ENCODE results near the gene LRMDA.

The LRMDA gene

DNA sequence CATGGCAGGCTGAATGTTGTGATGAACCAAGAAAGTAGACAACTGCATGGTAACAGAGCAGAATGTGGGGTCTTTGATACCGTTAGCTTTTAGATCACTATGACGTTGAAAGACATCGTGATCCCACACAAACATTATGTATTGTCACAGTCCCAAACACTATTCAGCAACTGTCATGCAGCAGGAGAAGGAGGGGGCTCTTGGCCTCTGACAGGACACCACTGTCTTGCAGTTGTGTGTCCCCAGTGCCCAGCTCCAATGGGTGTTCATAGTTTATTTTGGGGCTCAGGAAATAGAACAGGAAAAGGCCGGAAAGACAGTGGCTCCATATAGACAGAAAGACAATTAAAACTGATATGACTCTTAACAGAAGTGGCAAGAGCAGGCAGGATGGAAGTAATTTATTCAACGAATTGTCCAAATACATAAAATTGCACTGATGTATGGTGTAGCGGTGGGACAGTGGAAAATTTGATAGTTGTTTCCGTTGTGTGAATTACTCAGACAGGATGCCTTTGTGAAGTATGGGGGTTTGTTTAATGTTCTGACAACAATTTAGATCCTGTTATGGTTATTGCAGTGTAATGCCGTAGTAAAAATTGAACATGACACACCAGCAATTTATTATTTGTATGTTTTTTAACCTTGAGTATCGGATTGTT lies 292.0 kb downstream of the LRMDA start:
- H3K4me3 ChIP-seq (ENCODE audit: low read length), result no peak overlapping the region
- no peak overlapping the region for H3K9ac ChIP-seq (ENCODE audit: low read depth, low read length)

DNA sequence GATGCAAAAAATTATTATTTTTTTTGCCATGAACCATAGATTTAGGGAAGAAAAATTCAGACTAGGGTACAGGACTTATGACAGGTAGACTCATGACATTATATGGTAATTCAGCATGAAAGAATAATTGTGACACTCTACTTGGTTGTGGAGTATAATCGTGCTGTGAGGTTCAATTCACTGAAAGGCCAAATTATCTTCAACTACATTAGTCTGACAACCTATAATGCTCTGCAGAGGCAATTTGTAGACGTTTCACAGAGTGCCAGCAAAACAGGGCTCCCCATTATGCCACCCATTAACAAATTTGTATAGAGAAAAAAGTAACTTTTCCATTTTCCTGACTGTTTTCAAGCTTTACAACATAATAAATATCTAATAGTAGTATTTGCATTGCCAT lies 292.6 kb downstream of the LRMDA start:
- Histone ChIP-seq H3K4me1 (ENCODE audit: insufficient read depth, low read length) (no peaks in the 10 kb centered on the region), H3K9me3 (ENCODE audit: insufficient read depth, low read depth, low read length) (no peaks in the 10 kb centered on the region), H3K27ac (ENCODE audit: low read depth, low read length) (no peak overlapping the region), H3K9ac (ENCODE audit: low read depth, low read length) (no peak overlapping the region), H3K27me3 (ENCODE audit: insufficient read depth, low read length) (no peaks in the 10 kb centered on the region), H3K4me3 (ENCODE audit: low read length) (no peak overlapping the region), H3K36me3 (ENCODE audit: insufficient read depth, low read length) (no peaks in the 10 kb centered on the region)
- 89% methylated on average over 2 of the region's 2 CpGs for WGBS

More for the DNA sequence above, 292.0 kb downstream of the LRMDA start:
- no peaks in the 10 kb centered on the region for H3K4me1 ChIP-seq (ENCODE audit: insufficient read depth, low read length)
- H3K27ac ChIP-seq (ENCODE audit: low read depth, low read length), result no peak overlapping the region
- H3K36me3 ChIP-seq (ENCODE audit: insufficient read depth, low read length), result no peaks in the 10 kb centered on the region
- no peaks in the 10 kb centered on the region for H3K27me3 ChIP-seq (ENCODE audit: insufficient read depth, low read length)
- 95% methylated on average over 7 of the region's 9 CpGs for WGBS
- H3K9me3 ChIP-seq (ENCODE audit: insufficient read depth, low read depth, low read length), result no peaks in the 10 kb centered on the region

DNA sequence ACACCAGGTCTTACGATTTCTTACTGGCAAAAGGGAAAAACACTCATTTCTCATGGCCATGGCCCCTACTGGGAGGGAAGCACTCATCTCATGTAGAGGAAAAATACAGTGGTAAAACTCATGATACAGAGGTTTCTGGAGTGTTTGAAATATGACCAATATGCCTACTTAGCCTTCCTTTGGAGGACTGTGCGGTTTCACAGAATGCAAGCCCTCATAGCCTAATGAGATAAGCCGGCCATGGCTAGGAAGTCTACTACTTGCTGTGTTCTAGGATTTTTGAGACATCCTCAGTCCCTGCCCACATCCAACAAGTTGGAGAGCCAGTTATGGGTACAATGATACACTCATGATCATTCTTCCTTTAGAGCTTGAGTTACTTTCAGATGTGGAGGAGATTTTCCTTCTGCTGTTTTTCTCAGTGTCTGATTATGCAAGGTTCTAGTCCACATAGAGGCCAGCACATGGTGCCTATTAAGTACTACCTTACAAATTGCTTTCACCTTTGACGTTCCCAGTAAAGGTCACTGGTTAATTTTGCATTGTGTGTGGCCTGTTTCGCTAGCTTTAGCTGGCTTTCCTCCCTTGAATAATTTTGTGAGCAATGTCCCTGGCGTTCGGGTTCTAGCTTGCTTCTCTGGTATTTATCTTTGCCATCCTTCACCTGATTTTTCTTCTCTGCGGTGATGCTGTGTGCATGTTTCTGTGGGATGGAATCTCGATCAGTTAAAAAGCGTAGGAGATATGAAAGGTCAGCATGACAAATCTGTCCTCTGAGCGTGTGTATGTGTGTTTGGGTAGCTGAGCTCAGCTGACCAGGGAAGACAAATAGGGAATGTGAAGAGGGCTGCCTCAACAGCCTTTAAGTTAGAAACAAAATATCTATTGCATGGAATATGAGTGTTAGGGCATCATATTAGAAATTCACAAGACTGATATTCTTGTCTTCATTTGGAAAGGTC lies 295.4 kb downstream of the LRMDA start:
- Histone ChIP-seq H3K27me3 (ENCODE audit: insufficient read depth, low read length) (no peaks in the 10 kb centered on the region), H3K9ac (ENCODE audit: low read depth, low read length) (no peak overlapping the region), H3K4me3 (ENCODE audit: low read length) (no peak overlapping the region), H3K36me3 (ENCODE audit: insufficient read depth, low read length) (no peaks in the 10 kb centered on the region), H3K27ac (ENCODE audit: low read depth, low read length) (no peak overlapping the region), H3K9me3 (ENCODE audit: insufficient read depth, low read depth, low read length) (no peaks in the 10 kb centered on the region), H3K4me1 (ENCODE audit: insufficient read depth, low read length) (no peaks in the 10 kb centered on the region)
- WGBS, result 94% methylated on average over 11 of the region's 11 CpGs

DNA sequence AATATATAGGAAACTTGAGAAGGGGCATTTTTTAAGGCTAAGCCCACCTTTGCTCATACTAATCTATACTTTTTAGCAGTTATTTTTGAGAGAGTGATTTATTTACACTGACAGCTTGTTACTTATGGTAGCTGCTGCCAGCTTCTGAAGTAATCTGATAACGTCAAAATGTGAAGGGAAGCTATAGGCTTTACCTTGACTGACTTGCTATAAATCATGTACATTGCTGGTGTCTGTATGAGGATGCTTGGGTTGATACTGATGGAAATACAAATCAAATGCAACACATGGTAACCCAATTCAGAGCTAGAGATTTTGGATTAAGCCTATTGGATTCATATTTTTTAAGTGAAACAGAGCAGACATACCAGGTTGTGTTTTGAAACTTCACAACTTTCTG lies 299.4 kb downstream of the LRMDA start:
- no peaks in the 10 kb centered on the region for H3K4me1 ChIP-seq (ENCODE audit: insufficient read depth, low read length)
- H3K9ac ChIP-seq (ENCODE audit: low read depth, low read length), result no peak overlapping the region
- no peak overlapping the region for H3K4me3 ChIP-seq (ENCODE audit: low read length)
- no peak overlapping the region for H3K27ac ChIP-seq (ENCODE audit: low read depth, low read length)
- WGBS, result 93% methylated on average over 1 of the region's 1 CpG
- H3K9me3 ChIP-seq (ENCODE audit: insufficient read depth, low read depth, low read length), result no peaks in the 10 kb centered on the region
- H3K27me3 ChIP-seq (ENCODE audit: insufficient read depth, low read length), result no peaks in the 10 kb centered on the region
- no peaks in the 10 kb centered on the region for H3K36me3 ChIP-seq (ENCODE audit: insufficient read depth, low read length)

DNA sequence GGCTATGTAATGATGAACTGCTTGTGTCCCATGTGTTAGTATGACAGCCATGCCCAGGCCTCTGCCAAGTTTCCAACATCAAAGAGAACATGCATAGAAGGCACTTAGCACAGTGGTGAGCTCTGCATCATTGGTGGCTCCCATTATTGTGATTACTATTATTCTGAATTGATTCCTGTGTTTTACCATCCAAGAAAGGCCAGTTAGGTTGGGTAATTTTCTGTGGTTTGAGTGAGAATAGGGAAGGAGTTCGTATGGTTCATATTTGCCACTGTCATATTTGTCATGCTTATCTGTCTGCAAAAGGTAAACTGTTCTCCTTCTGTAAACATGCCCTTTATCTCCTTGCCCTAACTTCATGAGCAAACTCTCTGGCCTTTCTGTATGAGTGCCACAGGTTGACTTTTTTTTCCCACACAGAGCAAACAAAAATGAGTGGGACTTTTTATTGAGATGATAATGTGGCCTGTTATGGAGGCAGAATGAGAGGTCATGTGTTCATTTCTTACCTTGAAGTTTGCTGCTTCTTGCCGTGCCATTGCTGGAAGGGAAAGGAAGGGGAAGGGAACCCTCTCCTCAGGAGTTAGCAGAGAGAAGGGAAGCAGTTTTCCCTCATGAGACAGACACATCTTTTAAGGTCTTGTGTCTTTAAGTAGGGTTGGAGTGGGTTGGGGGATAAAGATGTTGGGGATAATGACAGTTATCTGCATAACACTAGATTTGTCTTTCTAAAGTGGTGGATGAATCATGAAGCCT lies 301.9 kb downstream of the LRMDA start:
- no peaks in the 10 kb centered on the region for H3K36me3 ChIP-seq (ENCODE audit: insufficient read depth, low read length)
- H3K27ac ChIP-seq (ENCODE audit: low read depth, low read length), result no peak overlapping the region
- H3K4me1 ChIP-seq (ENCODE audit: insufficient read depth, low read length), result no peaks in the 10 kb centered on the region
- H3K4me3 ChIP-seq (ENCODE audit: low read length), result no peak overlapping the region
- H3K9ac ChIP-seq (ENCODE audit: low read depth, low read length), result no peak overlapping the region
- WGBS, result 93% methylated on average over 2 of the region's 2 CpGs
- no peaks in the 10 kb centered on the region for H3K9me3 ChIP-seq (ENCODE audit: insufficient read depth, low read depth, low read length)
- no peaks in the 10 kb centered on the region for H3K27me3 ChIP-seq (ENCODE audit: insufficient read depth, low read length)

DNA sequence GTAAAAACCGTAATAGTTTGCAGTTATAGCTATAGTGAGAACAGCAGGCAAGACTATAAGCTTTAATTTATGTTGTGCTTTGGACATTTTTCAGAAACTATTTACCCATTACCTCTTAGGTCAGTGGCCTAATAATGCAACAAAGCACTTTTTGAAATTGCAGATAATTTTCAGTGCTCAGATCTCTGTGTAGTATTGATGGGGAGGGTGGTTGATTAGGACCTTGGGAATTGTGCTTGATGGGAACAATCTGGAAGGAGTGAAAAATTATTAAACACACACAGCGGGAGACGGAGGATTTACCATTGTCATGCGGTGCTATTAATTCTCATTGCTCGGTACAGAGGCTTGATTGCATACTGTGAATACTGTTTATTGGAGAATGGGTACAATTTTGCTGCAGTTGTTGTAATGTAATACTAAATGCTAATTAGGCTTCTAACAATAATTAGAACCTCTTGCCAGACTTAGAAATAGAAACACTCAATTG lies 304.8 kb downstream of the LRMDA start:
- H3K36me3 ChIP-seq (ENCODE audit: insufficient read depth, low read length), result no peaks in the 10 kb centered on the region
- 90% methylated on average over 5 of the region's 5 CpGs for WGBS
- no peak overlapping the region for H3K27ac ChIP-seq (ENCODE audit: low read depth, low read length)
- no peaks in the 10 kb centered on the region for H3K27me3 ChIP-seq (ENCODE audit: insufficient read depth, low read length)
- no peak overlapping the region for H3K4me3 ChIP-seq (ENCODE audit: low read length)
- H3K4me1 ChIP-seq (ENCODE audit: insufficient read depth, low read length), result no peaks in the 10 kb centered on the region
- H3K9ac ChIP-seq (ENCODE audit: low read depth, low read length), result no peak overlapping the region
- H3K9me3 ChIP-seq (ENCODE audit: insufficient read depth, low read depth, low read length), result no peaks in the 10 kb centered on the region

DNA sequence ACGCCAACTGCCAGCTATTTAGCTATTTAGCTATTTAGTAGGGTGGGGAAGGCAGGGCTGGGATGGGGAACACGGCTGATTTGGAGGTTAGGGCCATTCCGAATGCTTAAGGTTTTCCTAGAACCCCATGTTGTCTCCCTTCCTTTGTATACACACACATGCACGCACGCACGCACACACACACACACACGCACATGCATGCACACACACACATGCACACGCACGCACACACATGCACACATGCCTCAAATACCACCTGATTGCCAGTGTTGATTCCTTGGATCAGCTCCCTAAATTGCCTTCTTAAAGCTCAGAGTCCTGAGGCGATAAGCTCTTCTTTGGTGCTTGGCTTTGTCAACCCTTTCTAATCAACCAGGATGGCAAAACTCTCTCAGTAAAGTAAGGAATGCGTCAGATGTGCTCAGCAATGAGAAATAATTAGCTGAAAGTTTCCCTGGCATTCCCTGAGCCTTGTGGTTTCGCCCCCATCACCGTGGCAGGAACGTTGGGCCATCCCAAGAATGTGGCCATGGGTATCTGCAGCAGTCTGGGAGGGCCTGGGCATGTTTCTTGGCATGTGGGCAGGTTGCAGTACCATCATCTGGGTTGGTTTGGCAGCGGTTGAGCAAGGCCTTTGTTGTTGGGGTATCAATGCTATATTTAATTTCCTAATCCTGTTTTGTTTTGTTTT lies 305.6 kb downstream of the LRMDA start:
- Histone ChIP-seq H3K9me3 (ENCODE audit: insufficient read depth, low read depth, low read length) (no peaks in the 10 kb centered on the region), H3K27me3 (ENCODE audit: insufficient read depth, low read length) (no peaks in the 10 kb centered on the region), H3K4me3 (ENCODE audit: low read length) (no peak overlapping the region), H3K4me1 (ENCODE audit: insufficient read depth, low read length) (no peaks in the 10 kb centered on the region), H3K27ac (ENCODE audit: low read depth, low read length) (no peak overlapping the region), H3K9ac (ENCODE audit: low read depth, low read length) (no peak overlapping the region), H3K36me3 (ENCODE audit: insufficient read depth, low read length) (no peaks in the 10 kb centered on the region)
- WGBS, result 95% methylated on average over 14 of the region's 15 CpGs

DNA sequence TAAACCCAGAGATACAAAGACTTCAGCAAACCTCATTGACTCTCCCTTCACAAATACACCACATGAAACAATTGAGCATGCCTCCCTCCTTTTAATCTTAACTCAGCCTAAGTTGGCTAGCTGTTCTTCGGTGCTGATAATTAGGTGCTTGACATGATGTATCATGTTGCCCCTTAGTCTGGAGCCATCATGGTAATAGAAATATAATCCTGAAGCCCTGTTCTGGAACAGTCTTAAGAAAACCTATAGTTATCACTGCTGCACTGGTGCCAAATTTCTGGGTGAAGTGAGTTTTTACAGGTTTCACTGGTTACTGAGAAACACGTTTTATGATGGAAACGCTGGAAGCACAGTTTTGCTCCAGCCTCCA lies 306.1 kb downstream of the LRMDA start:
- Histone ChIP-seq H3K4me3 (ENCODE audit: low read length) (no peak overlapping the region), H3K4me1 (ENCODE audit: insufficient read depth, low read length) (no peaks in the 10 kb centered on the region), H3K9me3 (ENCODE audit: insufficient read depth, low read depth, low read length) (no peaks in the 10 kb centered on the region), H3K27ac (ENCODE audit: low read depth, low read length) (no peak overlapping the region), H3K27me3 (ENCODE audit: insufficient read depth, low read length) (no peaks in the 10 kb centered on the region), H3K36me3 (ENCODE audit: insufficient read depth, low read length) (no peaks in the 10 kb centered on the region), H3K9ac (ENCODE audit: low read depth, low read length) (no peak overlapping the region)
- WGBS, result 92% methylated on average over 3 of the region's 3 CpGs

DNA sequence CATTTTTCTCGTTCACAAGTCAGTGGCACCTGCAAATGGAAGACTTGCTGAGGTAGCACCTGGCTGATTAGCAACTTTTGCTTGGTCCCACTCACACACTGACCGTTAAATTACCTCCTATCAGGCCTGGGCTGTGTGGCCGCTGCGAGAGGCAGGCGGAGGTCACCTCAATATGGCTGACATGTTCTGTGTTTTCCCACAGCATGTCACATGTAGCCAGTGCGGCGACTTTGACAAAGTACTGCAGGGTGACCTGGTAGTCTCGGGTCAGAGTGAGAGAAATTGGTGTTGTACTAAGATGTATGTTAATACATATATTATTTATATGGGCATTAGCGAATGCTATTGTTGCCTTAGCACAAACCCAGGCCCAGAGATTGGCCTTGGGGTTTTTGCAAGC lies 307.5 kb downstream of the LRMDA start:
- Histone ChIP-seq H3K9me3 (ENCODE audit: insufficient read depth, low read depth, low read length) (no peaks in the 10 kb centered on the region), H3K27me3 (ENCODE audit: insufficient read depth, low read length) (no peaks in the 10 kb centered on the region), H3K4me1 (ENCODE audit: insufficient read depth, low read length) (peaks cover 5% of the 10 kb centered on the region; the same call in 1 of the 2 replicates), H3K36me3 (ENCODE audit: insufficient read depth, low read length) (no peaks in the 10 kb centered on the region), H3K9ac (ENCODE audit: low read depth, low read length) (no peak overlapping the region), H3K27ac (ENCODE audit: low read depth, low read length) (no peak overlapping the region), H3K4me3 (ENCODE audit: low read length) (no peak overlapping the region)
- WGBS, result 92% methylated on average over 9 of the region's 9 CpGs

DNA sequence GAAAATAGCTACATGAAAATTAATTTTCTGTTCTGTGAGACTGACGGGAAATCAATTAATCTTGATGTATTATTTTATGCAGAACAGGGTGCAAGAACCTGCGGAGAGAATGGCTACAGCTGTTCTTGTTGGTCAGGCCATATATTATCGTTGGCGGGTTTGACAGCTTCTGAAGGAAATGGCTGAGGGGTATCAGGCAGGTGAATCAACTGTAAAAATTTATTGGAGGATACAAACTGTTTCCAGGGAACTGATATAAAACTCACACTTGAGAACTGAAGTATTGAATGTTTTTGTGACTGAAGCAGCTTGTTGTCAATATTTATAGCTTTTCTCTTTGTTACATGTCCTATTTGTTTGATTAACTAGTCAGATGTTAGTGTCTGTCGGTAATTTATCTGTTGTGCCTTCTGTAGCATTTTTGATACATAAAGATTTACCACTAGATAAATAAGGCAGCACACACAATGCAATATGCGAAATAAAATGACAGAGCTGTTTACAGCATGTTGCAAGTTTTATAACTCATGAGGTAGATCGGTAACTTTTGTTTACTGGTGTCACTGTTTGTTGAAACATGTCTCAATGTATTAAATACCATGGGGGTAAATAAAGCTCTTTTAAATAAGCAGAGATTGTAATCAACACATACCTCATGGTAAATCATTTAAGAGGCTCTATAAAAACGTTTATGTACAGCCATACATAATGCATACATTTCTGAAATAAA lies 308.2 kb downstream of the LRMDA start:
- Histone ChIP-seq H3K36me3 (ENCODE audit: insufficient read depth, low read length) (no peaks in the 10 kb centered on the region), H3K27ac (ENCODE audit: low read depth, low read length) (no peak overlapping the region), H3K4me1 (ENCODE audit: insufficient read depth, low read length) (peaks cover 5% of the 10 kb centered on the region; the same call in 1 of the 2 replicates), H3K9ac (ENCODE audit: low read depth, low read length) (no peak overlapping the region), H3K9me3 (ENCODE audit: insufficient read depth, low read depth, low read length) (no peaks in the 10 kb centered on the region), H3K4me3 (ENCODE audit: low read length) (no peak overlapping the region), H3K27me3 (ENCODE audit: insufficient read depth, low read length) (no peaks in the 10 kb centered on the region)
- WGBS, result 89% methylated on average over 7 of the region's 8 CpGs
